Left cardiac atrium (tissue), 2 donors: Measurements from ENCODE around the gene SHFL. TPM values are rescaled to one million over a fixed set of nuclear protein-coding genes. Genes with fewer than 3 reads are reported as not detected.

ENCODE experiments used
- microRNA-seq, 2 donors: library from miRNA; unstranded; fragments of <30 nt; microRNA quantifications; one replicate each; pipeline ENCODE4 v1.2.0, GENCODE V29; 2020
- total RNA-seq, 2 donors: library from RNA; stranded (reverse); fragmentation: NEBNext Ultra II Directional; extraction: Animal tissue kit (Norgen Biotek cat#: 25700); gene quantifications; one replicate each; pipeline ENCODE4 v1.2.1, GENCODE V29; 2021
- donor health status: DM: no; HTN: yes; CAD: no; lungs with severe emphysema.
- donor health status: DM: yes; HTN: yes; CAD: no.

Gene SHFL
- total RNA-seq, 2 donors from 2014 or later = 11.4 to 18.7 TPM

Small RNA genes lying within 50 kb of the gene (microRNA-seq; reads per million reads assigned to microRNA genes)
- 0 reads per million in 2 donors for gene MIR5589

Other genes starting within 250 kb of the SHFL start
- gene OLFM2, start 149.8 kb upstream of the SHFL start, total RNA-seq = 10 to 100 TPM in 1 of 2 donors, 1 to 10 TPM in 1; 9.0 to 10.8 TPM
- 10 to 100 TPM; 16.4 to 23.9 TPM for gene COL5A3, start 75.8 kb upstream of the SHFL start, total RNA-seq
- not detected for gene RDH8, start 72.8 kb upstream of the SHFL start, total RNA-seq
- under 1 TPM in 1 of 2 donors, not detected in 1; 0.24 TPM for gene ANGPTL6, start 16.4 kb downstream of the SHFL start, total RNA-seq
- gene PPAN, start 20.0 kb downstream of the SHFL start, total RNA-seq = 10 to 100 TPM; 23.6 to 38.9 TPM
- 10 to 100 TPM in 1 of 2 donors, 1 to 10 TPM in 1; 3.8 to 13.2 TPM for gene P2RY11, start 25.4 kb downstream of the SHFL start, total RNA-seq
- 100 to 1,000 TPM; 136 to 148 TPM for gene EIF3G, start 33.6 kb downstream of the SHFL start, total RNA-seq
- 10 to 100 TPM; 32.7 to 34.9 TPM for gene DNMT1, start 108.6 kb downstream of the SHFL start, total RNA-seq
- 10 to 100 TPM in 1 of 2 donors, 1 to 10 TPM in 1; 7.9 to 13.6 TPM for gene S1PR2, start 145.0 kb downstream of the SHFL start, total RNA-seq
- gene MRPL4, start 165.9 kb downstream of the SHFL start, total RNA-seq = 10 to 100 TPM; 60.2 to 68.5 TPM
- gene ICAM1, start 184.8 kb downstream of the SHFL start, total RNA-seq = 10 to 100 TPM; 12.0 to 28.5 TPM
- under 1 TPM; 0.42 to 0.85 TPM for gene ICAM4, start 200.6 kb downstream of the SHFL start, total RNA-seq
- gene ICAM5, start 203.6 kb downstream of the SHFL start, total RNA-seq = under 1 TPM; 0.71 to 0.86 TPM
- 1 to 10 TPM; 1.5 to 1.8 TPM for gene ZGLP1, start 223.5 kb downstream of the SHFL start, total RNA-seq
- 10 to 100 TPM; 14.1 to 18.2 TPM for gene FDX2, start 229.7 kb downstream of the SHFL start, total RNA-seq
- gene RAVER1, start 247.2 kb downstream of the SHFL start, total RNA-seq = 10 to 100 TPM; 14.0 to 19.3 TPM